H1 (cell line): ENCODE results near the gene SENP2. TPM values are rescaled to one million over a fixed set of nuclear protein-coding genes. Genes with fewer than 3 reads are reported as not detected.

Source experiments
- CTCF ChIA-PET: fragments of 300-600 bp; sonication (Branson Sonifier 250); formaldehyde crosslinking; loops from one replicate; lab custom pipeline; 2021; ENCODE audit not compliant: partially characterized antibody; lab: Charles Lee
- POLR2A ChIA-PET: fragments of 300-600 bp; sonication (Branson Sonifier 250); formaldehyde crosslinking; loops from one replicate; lab custom pipeline; 2021; ENCODE audit warnings: inconsistent platforms; ENCODE audit not compliant: partially characterized antibody; lab: Charles Lee
- DNase-seq, 2 experiments: peaks; one replicate each; pipeline versions ENCODE4 v3.0.0 to v3.0.0-alpha.2; 2010 to 2022; ENCODE audit warnings: low spot score in 2 of 2, low read depth in 1 of 2, mixed read lengths in 1 of 2
- FAIRE-seq: peaks from 2 replicates; lab custom pipeline; 2011; peaks lifted over from hg19 to GRCh38; lab: Jason Lieb, UNC
- H2AFZ ChIP-seq: 2 replicates; pipeline ENCODE4 v1.8.1; 2012; ENCODE audit warnings: low read length, inconsistent platforms
- H2AK5ac ChIP-seq: 2 replicates; pipeline ENCODE4 v1.6.1; 2013; ENCODE audit warnings: low read depth, low read length
- H2BK120ac ChIP-seq: replicated peaks from 2 replicates; pipeline ENCODE3; 2013; ENCODE audit warnings: low read depth, low read length, inconsistent platforms
- H2BK12ac ChIP-seq: 2 replicates; pipeline ENCODE4 v1.6.1; 2013; ENCODE audit warnings: low read depth, low read length
- H2BK15ac ChIP-seq: 2 replicates; pipeline ENCODE4 v1.6.1; 2013; ENCODE audit warnings: low read length
- H2BK20ac ChIP-seq: 2 replicates; pipeline ENCODE4 v1.6.1; 2013; ENCODE audit warnings: low read length
- H2BK5ac ChIP-seq: 2 replicates; pipeline ENCODE4 v1.6.1; 2013; ENCODE audit warnings: low read depth, low read length
- H3K14ac ChIP-seq: 2 replicates; pipeline ENCODE4 v1.6.1; 2013; ENCODE audit warnings: inconsistent platforms; ENCODE audit not compliant: insufficient read length
- H3K18ac ChIP-seq: 2 replicates; pipeline ENCODE4 v1.6.1; 2013; ENCODE audit warnings: low read length; ENCODE audit errors: extremely low read depth
- H3K23ac ChIP-seq: 2 replicates; pipeline ENCODE4 v1.6.1; 2013; ENCODE audit warnings: inconsistent platforms; ENCODE audit not compliant: insufficient read length
- H3K23me2 ChIP-seq: 2 replicates; pipeline ENCODE4 v1.6.1; 2013; ENCODE audit warnings: low read depth, low read length
- H3K27ac ChIP-seq: 2 replicates; pipeline ENCODE4 v1.6.1; 2011; ENCODE audit warnings: low read depth, low read length, inconsistent platforms
- H3K27me3 ChIP-seq, 4 experiments: replicated peaks in 1 of 4; 1 replicate in 1 of 4; 2 replicates in 3 of 4; pipeline versions ENCODE4 v1.6.1 to v1.8.1; 2011 to 2013; ENCODE audit warnings: low read length in 3 of 4, mild to moderate bottlenecking in 3 of 4, inconsistent platforms in 2 of 4, mixed read lengths in 2 of 4, moderate library complexity in 1 of 4; ENCODE audit not compliant: control insufficient read depth in 3 of 4, insufficient read depth in 3 of 4; ENCODE audit errors: extremely low read depth in 1 of 4
- H3K36me3 ChIP-seq, 4 experiments: 2 replicates each; pipeline versions ENCODE4 v1.6.1 to v1.8.1; 2011 to 2013; ENCODE audit warnings: mild to moderate bottlenecking in 4 of 4, low read length in 3 of 4, moderate library complexity in 2 of 4, control low read depth in 1 of 4, inconsistent platforms in 1 of 4; ENCODE audit not compliant: insufficient read depth in 4 of 4, control insufficient read depth in 2 of 4
- H3K4ac ChIP-seq: replicated peaks from 2 replicates; pipeline ENCODE3; 2013; ENCODE audit warnings: low read length, low read depth, mixed read lengths, inconsistent platforms; ENCODE audit not compliant: insufficient read length
- H3K4me1 ChIP-seq, 4 experiments: replicated peaks in 1 of 4; 1 replicate in 1 of 4; 2 replicates in 3 of 4; pipeline versions ENCODE4 v1.6.1 to v1.8.1; 2011 to 2013; ENCODE audit warnings: low read length in 3 of 4, inconsistent platforms in 2 of 4, mixed read lengths in 1 of 4; ENCODE audit not compliant: insufficient read depth in 4 of 4, control insufficient read depth in 3 of 4
- H3K4me2 ChIP-seq, 2 experiments: 2 replicates each; pipeline versions ENCODE4 v1.6.1 to v1.8.1; 2011 to 2013; ENCODE audit warnings: low read depth in 2 of 2, low read length in 2 of 2, control low read depth in 1 of 2, inconsistent platforms in 1 of 2, mild to moderate bottlenecking in 1 of 2; ENCODE audit not compliant: insufficient read depth in 1 of 2
- H3K4me3 ChIP-seq, 4 experiments: fragments of 200-600, 300-600 bp in 1 of 4; sonication (generic), shearing (Covaris generic), sonication (Bioruptor Twin) in 1 of 4; 2 replicates each; pipeline versions ENCODE4 v1.5.1 to v1.8.1; 2011 to 2016; ENCODE audit warnings: low read length in 4 of 4, low read depth in 3 of 4, control low read depth in 2 of 4, inconsistent platforms in 2 of 4, mild to moderate bottlenecking in 2 of 4, mixed read lengths in 1 of 4, moderate library complexity in 1 of 4; ENCODE audit not compliant: insufficient read depth in 2 of 4; ENCODE audit errors: extremely low read depth in 1 of 4
- H3K56ac ChIP-seq: replicated peaks from 2 replicates; pipeline ENCODE3; 2013; ENCODE audit warnings: low read depth, mild to moderate bottlenecking, mixed read lengths, low read length, inconsistent platforms; ENCODE audit not compliant: insufficient read length
- H3K79me1 ChIP-seq: 2 replicates; pipeline ENCODE4 v1.6.1; 2013; ENCODE audit warnings: low read depth, low read length, control low read depth
- H3K79me2 ChIP-seq, 2 experiments: 2 replicates each; pipeline versions ENCODE4 v1.6.1 to v1.8.1; 2012 to 2013; ENCODE audit warnings: low read length in 2 of 2, mild to moderate bottlenecking in 2 of 2, inconsistent platforms in 1 of 2; ENCODE audit not compliant: insufficient read depth in 2 of 2, control insufficient read depth in 1 of 2
- H3K9ac ChIP-seq, 4 experiments: replicated peaks in 1 of 4; 1 replicate in 1 of 4; 2 replicates in 3 of 4; pipeline versions ENCODE4 v1.6.1 to v1.8.1; 2011 to 2013; ENCODE audit warnings: low read depth in 3 of 4, low read length in 3 of 4, control low read depth in 2 of 4, mild to moderate bottlenecking in 2 of 4, moderate library complexity in 2 of 4, inconsistent platforms in 1 of 4; ENCODE audit errors: extremely low read depth in 1 of 4
- H3K9me3 ChIP-seq, 2 experiments: 2 replicates each; pipeline versions ENCODE4 v1.6.1 to v1.8.1; 2012 to 2013; ENCODE audit warnings: mild to moderate bottlenecking in 2 of 2, moderate library complexity in 2 of 2, control low read depth in 1 of 2, inconsistent platforms in 1 of 2, low read depth in 1 of 2, low read length in 1 of 2, mixed read lengths in 1 of 2; ENCODE audit not compliant: insufficient read depth in 2 of 2
- H4K20me1 ChIP-seq, 2 experiments: replicated peaks in 1 of 2; 2 replicates each; pipeline versions ENCODE3 to v1.8.1; 2011 to 2013; ENCODE audit warnings: inconsistent platforms in 2 of 2, low read length in 2 of 2, mild to moderate bottlenecking in 1 of 2; ENCODE audit not compliant: insufficient read depth in 2 of 2, control insufficient read depth in 1 of 2
- H4K5ac ChIP-seq: 2 replicates; pipeline ENCODE4 v1.6.1; 2013; ENCODE audit warnings: low read length, low read depth, mixed read lengths, inconsistent platforms; ENCODE audit not compliant: insufficient read length
- H4K8ac ChIP-seq: 2 replicates; pipeline ENCODE4 v1.8.0; 2013; ENCODE audit warnings: mild to moderate bottlenecking, moderate library complexity, low read length, inconsistent platforms; ENCODE audit not compliant: insufficient read depth; ENCODE audit errors: extremely low read depth
- H4K91ac ChIP-seq: replicated peaks from 2 replicates; pipeline ENCODE3; 2013; ENCODE audit warnings: low read length, mixed read lengths, inconsistent platforms; ENCODE audit not compliant: insufficient read length
- ASH2L ChIP-seq: fragments of 200-600, 300-600 bp; sonication (generic); IDR thresholded peaks from one replicate; pipeline ENCODE4 v1.7.1; 2017; ENCODE audit warnings: low read length
- BCL11A ChIP-seq, 2 experiments: IDR thresholded peaks; one replicate each; pipeline ENCODE4 v1.6.1; 2011; ENCODE audit warnings: low read depth in 2 of 2, low read length in 2 of 2, mild to moderate bottlenecking in 2 of 2
- CBX5 ChIP-seq: fragments of 300-800, 300-1000 bp; sonication (generic); IDR thresholded peaks from 2 replicates; pipeline ENCODE4 v1.7.1; 2016; ENCODE audit warnings: antibody characterized with exemption, low read length, low read depth
- CTBP2 ChIP-seq: IDR thresholded peaks from 2 replicates; pipeline ENCODE4 v1.7.0; 2011; ENCODE audit warnings: borderline replicate concordance, mild to moderate bottlenecking, moderate library complexity, mixed read lengths, low read length; ENCODE audit not compliant: insufficient read depth, insufficient read length
- EZH2 ChIP-seq: fragments of 200-600 bp; sonication (generic); IDR thresholded peaks from 2 replicates; pipeline ENCODE4 v1.7.1; 2012; ENCODE audit warnings: low read depth, mild to moderate bottlenecking, moderate library complexity, low read length, inconsistent platforms; ENCODE audit not compliant: severe bottlenecking
- FOSL1 ChIP-seq: IDR thresholded peaks from 2 replicates; pipeline ENCODE4 v1.6.1; 2011; ENCODE audit warnings: mild to moderate bottlenecking, low read depth, low read length, moderate library complexity; ENCODE audit not compliant: insufficient read depth
- HDAC6 ChIP-seq: IDR thresholded peaks from one replicate; pipeline ENCODE4 v1.7.1; 2012; ENCODE audit warnings: low read depth, mild to moderate bottlenecking, inconsistent platforms, low read length, moderate library complexity
- PHF8 ChIP-seq: fragments of 200-600 bp; sonication (generic); conservative IDR thresholded peaks from 2 replicates; pipeline ENCODE4 v1.7.1; 2012; ENCODE audit warnings: low read depth, mild to moderate bottlenecking, inconsistent platforms, low read length, moderate library complexity
- POLR2A ChIP-seq, 2 experiments: IDR thresholded peaks; 1 replicate in 1 of 2; 2 replicates in 1 of 2; pipeline ENCODE4 v1.6.1; 2011; ENCODE audit warnings: low read depth in 2 of 2, low read length in 2 of 2, mild to moderate bottlenecking in 2 of 2; ENCODE audit errors: control extremely low read depth in 1 of 2
- SUZ12 ChIP-seq: fragments of 200-600 bp; sonication (generic); IDR thresholded peaks from 2 replicates; pipeline ENCODE4 v1.6.1; 2012; ENCODE audit warnings: mild to moderate bottlenecking, inconsistent platforms, low read length, moderate library complexity, mixed read lengths
- TAF1 ChIP-seq: IDR thresholded peaks from 2 replicates; pipeline ENCODE4 v1.6.1; 2011; ENCODE audit warnings: mild to moderate bottlenecking, low read depth, low read length
- TAF7 ChIP-seq: optimal IDR thresholded peaks from 2 replicates; pipeline ENCODE3; 2011; ENCODE audit warnings: low read depth, mild to moderate bottlenecking, inconsistent platforms, low read length, moderate library complexity, borderline replicate concordance
- USF2 ChIP-seq: IDR thresholded peaks from 2 replicates; pipeline ENCODE4 v1.6.1; 2011; ENCODE audit warnings: low read length, improper control_type of control experiment
- WGBS, 2 experiments: shearing (Covaris generic) in 1 of 2; methylation state at CpG; one replicate each; pipeline versions ENCODE4 v1.1.6 to v1.1.7; 2013 to 2015; ENCODE audit warnings: low lambda C conversion rate in 2 of 2, mixed read lengths in 2 of 2, inconsistent platforms in 1 of 2, low coverage in 1 of 2, missing lambda C conversion rate in 1 of 2; ENCODE audit not compliant: insufficient replicate concordance in 2 of 2, insufficient coverage in 1 of 2, insufficient read length in 1 of 2; ENCODE audit errors: extremely low coverage in 1 of 2, missing lambda C conversion rate in 1 of 2; 5-methylcytosine and 5-hydroxymethylcytosine counted together
- polyA plus RNA-seq, 7 experiments: library from polyadenylated mRNA; depleted of rRNA in 3 of 7; stranded (reverse) in 5 of 7; unstranded in 2 of 7; fragments of >200 nt in 5 of 7; fragments of 200-250 nt in 2 of 7; gene quantifications; 1 replicate in 5 of 7; 2 replicates in 1 of 7; 4 replicates in 1 of 7; pipeline versions ENCODE4 v1.2.1 to v1.2.3, GENCODE V29; 2011 to 2013; ENCODE audit warnings: missing spikeins in 2 of 7, mixed read lengths in 2 of 7
- total RNA-seq: library from RNA; stranded (reverse); fragmentation: NEBNext Ultra II Directional; extraction: Animal tissue kit (Norgen Biotek cat#: 25700); gene quantifications from 2 replicates; pipeline ENCODE4 v1.2.1, GENCODE V29; 2021

The SENP2 gene
- total and polyA plus RNA-seq, 2 of the 8 experiments (the other 6 are each of a cell fraction or from before 2014, with no cell fraction given): 25.2 to 69.3 TPM

- H3K27me3 ChIP-seq: no peaks in the 10 kb centered on the region; a peak in 1 of 7 replicates
- peaks cover 0 to 2% of the 10 kb centered on the region in 2 experiments for H4K20me1 ChIP-seq
- no peak overlapping the region for H2AFZ ChIP-seq
- no peak overlapping the region for H2BK12ac ChIP-seq
- no peak overlapping the region for H4K8ac ChIP-seq
- H3K36me3 ChIP-seq: peaks cover 12 to 52% (median 29%) of the 10 kb centered on the region in 4 experiments; a peak in 7 of 8 replicates
- no peak overlapping the region for H3K23ac ChIP-seq
- ChIA-PET POLR2A (interaction anchor here (0.6 to 2.5 kb wide), 9 partner anchors 10 to 767 kb away, joined by 3 to 8 read pairs (median 6); partner anchors contain the start of gene SENP2), CTCF (interaction anchor here (1.8 kb wide), 1 partner anchor 12 kb away, joined by 4 read pairs; no protein-coding TSS in a partner anchor)
- H3K9ac ChIP-seq: no peak overlapping the region
- DNase-seq (no peak), FAIRE-seq (no peak)
- no peaks in the 10 kb centered on the region for H3K23me2 ChIP-seq
- no peak overlapping the region for H3K4me3 ChIP-seq
- no peaks in the 10 kb centered on the region; the same call in 1 of the 2 replicates for H3K79me1 ChIP-seq
- no peak overlapping the region for H4K91ac ChIP-seq
- no peak overlapping the region for H2BK20ac ChIP-seq
- H3K4me2 ChIP-seq: no peak overlapping the region
- no peak overlapping the region for H2AK5ac ChIP-seq
- no peak overlapping the region for H3K18ac ChIP-seq
- no peak overlapping the region for H3K56ac ChIP-seq
- no peaks in the 10 kb centered on the region for H3K4me1 ChIP-seq
- no peak overlapping the region for H2BK15ac ChIP-seq
- H3K14ac ChIP-seq: no peak overlapping the region
- H3K9me3 ChIP-seq: no peaks in the 10 kb centered on the region
- no peaks in the 10 kb centered on the region for H3K79me2 ChIP-seq
- H3K27ac ChIP-seq: no peak overlapping the region
- no peak overlapping the region for H3K4ac ChIP-seq
- no peak overlapping the region for H4K5ac ChIP-seq
- 91% methylated on average over 3 of the region's 4 CpGs; no CpG with 5 or more reads in 1 of the 2 experiments for WGBS, 2 experiments
- H2BK5ac ChIP-seq: no peak overlapping the region
- no peak overlapping the region for H2BK120ac ChIP-seq
- TF ChIP-seq CTBP2 (no peak), HDAC6 (no peak), TAF1 (no peak), BCL11A (IDR thresholded peaks at IDR 0.05; ENCODE audit: low read depth in 2 of 2, low read length in 2 of 2) (no peak), SUZ12 (no peak), POLR2A (IDR thresholded peaks at IDR 0.05; ENCODE audit: control extremely low read depth in 1 of 2, low read depth in 2 of 2, low read length in 2 of 2) (no peak), PHF8 (no peak), CBX5 (no peak), ASH2L (no peak), USF2 (no peak), EZH2 (no peak), FOSL1 (no peak), TAF7 (no peak)
These were observed 45.0 kb downstream of the SENP2 start for GRCh38 chr3:185631108-185631507.
